ENCODE measurements around the gene ZFP36L1. TPM values are rescaled to one million over a fixed set of nuclear protein-coding genes. Genes with fewer than 3 reads are reported as not detected.

ZFP36L1 gene
- polyA plus RNA-seq, 6 donors from 2014 or later, result 99.2 to 447 (median 302) TPM

- H3K27ac Mint-ChIP-seq, result peak overlapping the region in 4 of 6 donors; percentile 57 to 84 (median 68)
- peaks cover 63 to 86% (median 80%) of the 10 kb centered on the region in 3 donors for H3K4me1 Mint-ChIP-seq
- ATAC-seq (ENCODE audit: low read depth in 2 of 2) (no peak), DNase-seq (no peak)
- no peaks in the 10 kb centered on the region for H3K36me3 Mint-ChIP-seq
- no peak overlapping the region for H3K4me3 Mint-ChIP-seq
- no peaks in the 10 kb centered on the region for H3K27me3 Mint-ChIP-seq
- no peaks in the 10 kb centered on the region for H3K9me3 Mint-ChIP-seq
Measured at GRCh38 chr14:68738559-68738958, 54.3 kb downstream of the ZFP36L1 start.

Other genes starting within 250 kb of the ZFP36L1 start
- gene ACTN1, start 186.2 kb upstream of the ZFP36L1 start, polyA plus RNA-seq (ENCODE audit: low read depth in 6 of 6), result 1 to 10 TPM in 3 of 6 donors, under 1 TPM in 2, not detected in 1; 0.61 to 4.5 (median 2.4) TPM

Data from naive B cell (primary cell).